Nephron progenitor cell (in vitro differentiated cells): Measurements from ENCODE around the gene PAQR4.

Experiments
- DNase-seq: peaks from one replicate; pipeline ENCODE4 v3.0.0; 2021
- H3K27ac Mint-ChIP-seq: 2 replicates; pipeline ENCODE4 v1.8.0; 2021; ENCODE audit warnings: mild to moderate bottlenecking, moderate library complexity, mixed read lengths
- H3K27me3 Mint-ChIP-seq: 2 replicates; pipeline ENCODE4 v1.8.0; 2021; ENCODE audit warnings: mild to moderate bottlenecking, low read depth, mixed read lengths; ENCODE audit not compliant: poor library complexity
- H3K36me3 Mint-ChIP-seq: 2 replicates; pipeline ENCODE4 v1.8.0; 2021; ENCODE audit warnings: low read depth, mixed read lengths
- H3K4me1 Mint-ChIP-seq: 2 replicates; pipeline ENCODE4 v1.8.0; 2021; ENCODE audit warnings: mixed read lengths
- H3K4me3 Mint-ChIP-seq: 2 replicates; pipeline ENCODE4 v1.8.0; 2021; ENCODE audit warnings: mild to moderate bottlenecking, moderate library complexity, mixed read lengths
- H3K9me3 Mint-ChIP-seq: 2 replicates; pipeline ENCODE4 v1.8.0; 2021; ENCODE audit warnings: mild to moderate bottlenecking, moderate library complexity, mixed read lengths
- CTCF ChIP-seq: fragments of 200-600 bp; sonication (generic); IDR thresholded peaks from 2 replicates; pipeline ENCODE4 v1.5.0; 2021; ENCODE audit warnings: antibody characterized with exemption

Gene PAQR4

GRCh38 chr16:3021449-3022207, 52.5 kb downstream of the PAQR4 start:
- peak overlapping the region; percentile 94 for H3K27ac Mint-ChIP-seq
- peaks cover 10% of the 10 kb centered on the region for H3K27me3 Mint-ChIP-seq
- H3K9me3 Mint-ChIP-seq, result no peaks in the 10 kb centered on the region
- DNase-seq, result peak; percentile 90
- H3K4me1 Mint-ChIP-seq, result peaks cover 53% of the 10 kb centered on the region
- H3K4me3 Mint-ChIP-seq, result peak overlapping the region; percentile 87
- H3K36me3 Mint-ChIP-seq, result peaks cover 12% of the 10 kb centered on the region
- no peak for TF ChIP-seq CTCF

- peak overlapping the region; percentile 87 for H3K4me3 Mint-ChIP-seq
- peaks cover 49% of the 10 kb centered on the region for H3K4me1 Mint-ChIP-seq
- H3K27ac Mint-ChIP-seq, result peak overlapping the region; percentile 94
- TF ChIP-seq CTCF, result no peak
- peaks cover 18% of the 10 kb centered on the region for H3K36me3 Mint-ChIP-seq
- peak; percentile 67 for DNase-seq
- no peaks in the 10 kb centered on the region for H3K9me3 Mint-ChIP-seq
- H3K27me3 Mint-ChIP-seq, result peaks cover 4% of the 10 kb centered on the region
Observed at GRCh38 chr16:3022208-3022683, 53.1 kb downstream of the PAQR4 start.

- H3K27ac Mint-ChIP-seq, result peak overlapping the region; percentile 85
- no peaks in the 10 kb centered on the region for H3K9me3 Mint-ChIP-seq
- TF ChIP-seq CTCF, result no peak
- H3K4me1 Mint-ChIP-seq, result peaks cover 47% of the 10 kb centered on the region
- H3K4me3 Mint-ChIP-seq, result peak overlapping the region; percentile 87
- no peak for DNase-seq
- H3K36me3 Mint-ChIP-seq, result peaks cover 23% of the 10 kb centered on the region
- peaks cover 2% of the 10 kb centered on the region for H3K27me3 Mint-ChIP-seq
Observed at GRCh38 chr16:3022684-3023414, 53.7 kb downstream of the PAQR4 start.
